GM12891 (cell line): Measurements from ENCODE around the gene ITSN1.

ENCODE experiments used
- POLR2A ChIP-seq: IDR thresholded peaks from 2 replicates; pipeline ENCODE4 v1.6.1; 2011; ENCODE audit warnings: low read depth, low read length, control low read depth
- POLR2AphosphoS5 ChIP-seq: IDR thresholded peaks from 2 replicates; pipeline ENCODE4 v1.6.1; 2011; ENCODE audit warnings: low read depth, low read length, control low read depth
- TAF1 ChIP-seq: IDR thresholded peaks from 2 replicates; pipeline ENCODE4 v1.6.1; 2011; ENCODE audit warnings: low read depth, low read length, control low read depth

DNA sequence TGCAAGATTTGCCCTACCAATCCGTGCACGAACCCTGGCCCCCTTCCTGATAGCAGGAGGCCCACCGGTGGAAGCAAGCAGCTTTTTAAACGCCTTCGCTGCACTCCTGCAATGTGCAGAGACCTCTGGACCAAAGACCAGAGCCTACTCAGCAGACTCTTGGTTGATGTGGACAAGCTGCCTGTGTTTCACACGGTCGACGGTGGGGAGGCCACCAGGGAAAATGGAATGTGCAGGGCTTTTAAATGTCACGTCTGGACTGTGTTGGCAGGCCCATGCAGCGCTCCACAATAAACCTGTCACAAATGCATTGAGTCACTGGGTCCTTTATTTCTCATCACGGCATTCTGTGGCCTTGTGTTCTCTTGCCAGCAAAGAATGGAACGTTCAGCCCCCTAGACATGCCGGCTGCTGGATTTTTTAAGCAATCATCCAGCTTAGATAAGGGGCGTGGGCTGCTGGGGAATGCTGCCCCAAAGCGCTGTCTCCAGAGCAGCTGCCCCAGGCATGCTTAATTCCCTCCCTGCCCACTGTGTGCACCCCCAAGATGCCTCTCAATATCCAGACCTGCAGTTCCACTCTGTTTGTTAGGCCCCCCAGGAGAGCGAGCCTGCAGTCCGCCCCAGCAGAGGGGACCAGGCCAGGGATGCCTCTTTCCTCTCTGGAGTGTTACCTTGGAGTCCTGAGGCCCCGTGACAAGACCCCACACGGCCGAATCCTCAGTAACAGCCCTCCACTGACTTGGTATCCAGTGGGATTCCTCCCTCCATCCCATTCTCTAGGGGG lies 202.0 kb downstream of the ITSN1 start:
- TF ChIP-seq POLR2A (no peak), TAF1 (no peak), POLR2AphosphoS5 (no peak)
